Bronchus fibroblast of lung (primary cell): ENCODE data around the gene COA8. TPM values are rescaled to one million over a fixed set of nuclear protein-coding genes. Genes with fewer than 3 reads are reported as not detected.

ENCODE experiments used
- total RNA-seq: library from RNA; depleted of rRNA; stranded (reverse); fragments of >200 nt; gene quantifications from 2 replicates; pipeline ENCODE4 v1.2.3, GENCODE V29; 2015

The COA8 gene, protein sequence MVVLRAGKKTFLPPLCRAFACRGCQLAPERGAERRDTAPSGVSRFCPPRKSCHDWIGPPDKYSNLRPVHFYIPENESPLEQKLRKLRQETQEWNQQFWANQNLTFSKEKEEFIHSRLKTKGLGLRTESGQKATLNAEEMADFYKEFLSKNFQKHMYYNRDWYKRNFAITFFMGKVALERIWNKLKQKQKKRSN
- 28.2 and 29.3 TPM in 2 replicates for total RNA-seq

DNA sequence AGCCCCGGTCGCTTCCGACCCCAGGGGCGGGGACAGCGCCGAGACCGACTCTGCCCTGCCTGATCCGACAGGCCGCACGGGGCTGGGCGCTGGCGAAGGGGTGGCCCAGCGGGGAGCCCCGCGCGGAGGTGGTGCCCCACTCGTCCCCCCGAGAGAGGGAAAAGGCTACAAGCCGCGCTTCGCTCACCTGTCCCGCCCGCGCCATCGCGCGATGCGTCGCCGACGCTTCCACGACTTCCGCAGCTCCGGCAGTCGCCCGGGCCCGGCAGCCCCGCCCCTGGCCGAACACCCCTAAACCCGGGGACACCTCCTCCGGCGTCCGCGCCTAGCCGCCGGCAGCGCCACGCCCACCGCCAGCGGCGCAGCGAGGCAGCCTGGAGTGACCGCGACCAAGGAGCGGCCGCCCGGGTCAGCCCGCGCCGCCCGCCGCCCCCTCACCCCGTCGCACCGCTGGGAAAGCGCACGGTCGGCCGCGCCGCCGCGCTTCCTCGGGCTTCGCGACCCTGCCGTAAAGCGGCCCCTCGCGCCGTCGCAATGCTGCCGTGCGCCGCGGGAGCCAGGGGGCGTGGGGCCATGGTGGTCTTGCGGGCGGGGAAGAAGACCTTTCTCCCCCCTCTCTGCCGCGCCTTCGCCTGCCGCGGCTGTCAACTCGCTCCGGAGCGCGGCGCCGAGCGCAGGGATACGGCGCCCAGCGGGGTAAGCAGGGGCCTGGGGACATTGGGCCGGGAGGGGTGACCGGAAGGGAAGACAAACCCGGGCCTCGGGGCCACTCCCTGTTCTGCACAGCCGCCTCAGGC is at the start of gene COA8, which contains the start of gene BAG5:
Gene COA8, plus strand, starts transcription at position 532 of the 797 bp plus-strand sequence. Its CDS starts 42 bp downstream, at position 574.
Gene BAG5, minus strand, starts transcription at position 229 of the 797 bp plus-strand sequence. CDS start 1,493 bp downstream, outside the sequence.

DNA sequence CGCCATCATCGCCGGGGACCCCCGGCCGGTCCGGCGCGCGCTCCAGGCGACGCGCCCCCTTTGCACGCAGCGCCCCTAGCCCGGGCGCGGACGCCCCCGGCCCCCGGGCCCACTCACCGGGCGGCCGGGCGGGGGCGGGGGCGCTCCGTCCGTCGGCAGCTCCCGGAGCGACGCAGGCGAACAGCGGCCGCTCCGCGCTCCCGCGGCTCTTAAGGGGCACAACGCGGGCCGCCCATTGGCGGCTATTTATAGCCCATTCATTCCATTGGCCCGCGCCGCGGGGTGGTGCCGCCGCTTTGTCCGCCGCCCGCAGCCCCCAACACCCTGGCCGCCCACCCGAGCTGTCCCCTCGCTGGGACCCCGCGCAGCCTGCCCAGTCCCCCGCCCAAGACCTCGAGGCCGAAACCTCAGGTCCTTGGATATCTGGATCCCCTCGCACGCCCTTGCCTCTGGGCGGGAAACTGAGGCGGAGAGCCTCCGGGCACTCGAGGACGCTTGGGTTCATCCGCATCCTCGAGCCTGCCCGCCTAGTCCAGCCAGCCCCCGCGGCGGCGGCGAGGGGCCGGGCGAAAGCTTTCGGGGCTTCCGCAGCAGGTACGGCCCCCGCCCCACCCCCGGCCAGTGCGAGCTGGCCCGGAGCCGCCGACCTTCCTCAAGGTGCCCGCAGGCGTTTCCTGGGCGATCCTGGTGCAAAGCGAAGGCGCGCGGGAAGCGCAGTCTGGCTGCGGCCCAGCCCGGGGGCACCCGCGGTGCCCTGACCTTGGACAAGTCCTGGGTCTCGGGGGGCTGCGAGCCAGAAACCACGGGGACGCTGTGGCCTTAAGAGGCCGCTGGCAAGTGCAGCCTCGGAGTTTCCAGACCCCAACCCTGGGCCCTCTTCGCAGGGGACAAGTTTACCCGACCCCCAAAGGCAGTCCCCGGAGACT is 39.8 kb upstream of the COA8 start, which contains the start of gene CKB:
Gene CKB, minus strand, starts transcription at position 182 of the 926 bp plus-strand sequence. CDS start 337 bp downstream, outside the sequence.

GRCh38 chr14:103528587-103529382 is 34.0 kb upstream of the COA8 start, which contains the start of gene TRMT61A:
Gene TRMT61A (plus strand): TSS chr14:103529196. CDS start chr14:103529979, 783 bp downstream.

GRCh38 chr14:103628684-103629502 is 66.1 kb downstream of the COA8 start, which contains the start of gene KLC1:
Gene KLC1 (plus strand): TSS chr14:103629211. CDS start chr14:103654565, 25,354 bp downstream.

Other genes with a start within 250 kb of the COA8 start
- 135 and 159 TPM in 2 replicates for gene EIF5, start 228.7 kb upstream of the COA8 start, total RNA-seq
- 43.1 and 47.2 TPM in 2 replicates for gene MARK3, start 177.5 kb upstream of the COA8 start, total RNA-seq
- 87.7 and 104 TPM in 2 replicates for gene CKB, start 40.1 kb upstream of the COA8 start, total RNA-seq
- 7.7 and 9.8 TPM in 2 replicates for gene TRMT61A, start 33.8 kb upstream of the COA8 start, total RNA-seq
- gene BAG5, start 303 bp upstream of the COA8 start, total RNA-seq, result 14.4 and 15.6 TPM in 2 replicates
- gene KLC1, start 66.3 kb downstream of the COA8 start, total RNA-seq, result 139 and 162 TPM in 2 replicates
- gene XRCC3, start 152.5 kb downstream of the COA8 start, total RNA-seq, result 34.3 and 43.4 TPM in 2 replicates
- 45.6 and 52.3 TPM in 2 replicates for gene ZFYVE21, start 152.8 kb downstream of the COA8 start, total RNA-seq